NCI-H2196 (cell line): ENCODE data around the gene DNAJC5.

Experiments used
- DNase-seq: peaks from one replicate; lab custom pipeline; 2025; ENCODE audit not compliant: unreplicated experiment; lab: John Stamatoyannopoulos, UW

Gene DNAJC5

GRCh38 chr20:63978319-63979228 is 83.6 kb downstream of the DNAJC5 start:
- peak; percentile 92 for DNase-seq

- DNase-seq: no peak
Measured at GRCh38 chr20:63979229-63979556, 84.3 kb downstream of the DNAJC5 start.

- peak; percentile 61 for DNase-seq
Measured at GRCh38 chr20:63979557-63980316, 84.8 kb downstream of the DNAJC5 start, which contains the start of gene SAMD10. Gene SAMD10, minus strand, starts transcription at chr20:63979642. Its CDS starts 175 bp downstream, at chr20:63979467.

GRCh38 chr20:63980317-63980805 is 85.4 kb downstream of the DNAJC5 start:
- no peak for DNase-seq

- DNase-seq: peak; percentile 99
Measured at GRCh38 chr20:63980806-63981728, 86.1 kb downstream of the DNAJC5 start, which contains the start of gene PRPF6. Gene PRPF6, plus strand, starts transcription at chr20:63981132. Its CDS starts 114 bp downstream, at chr20:63981246.

- no peak for DNase-seq
Measured at GRCh38 chr20:63982937-63983336, 88.0 kb downstream of the DNAJC5 start.
